ENCODE measurements around the gene SLC30A5. TPM values are rescaled to one million over a fixed set of nuclear protein-coding genes. Genes with fewer than 3 reads are reported as not detected.

SLC30A5 gene
- 66.1 and 78.7 TPM in 2 replicates for total RNA-seq

GRCh38 chr5:69093771-69094482, at the start of gene SLC30A5:
Gene SLC30A5, plus strand, starts transcription at chr5:69094014. Its CDS starts 242 bp downstream, at chr5:69094256.

GRCh38 chr5:69166686-69167492, 73.1 kb downstream of the SLC30A5 start, which contains the start of gene CCNB1:
Gene CCNB1, plus strand, starts transcription at chr5:69167150. Its CDS starts 113 bp downstream, at chr5:69167263.

Other genes starting within 250 kb of the SLC30A5 start
- gene CCNB1, start 73.1 kb downstream of the SLC30A5 start, total RNA-seq, result 133 and 504 TPM in 2 replicates
- gene CENPH, start 95.6 kb downstream of the SLC30A5 start, total RNA-seq, result 15.7 and 57.2 TPM in 2 replicates
- 59.5 and 59.7 TPM in 2 replicates for gene CDK7, start 140.9 kb downstream of the SLC30A5 start, total RNA-seq
- 5.8 and 8.4 TPM in 2 replicates for gene CCDC125, start 238.8 kb downstream of the SLC30A5 start, total RNA-seq